ENCODE results near the gene MEAF6.
"Not testable (repeated sequence)": the region's sequence is repeated elsewhere in the genome, so short reads cannot be mapped to it uniquely, and the experiment has no call there.

The MEAF6 gene

GRCh38 chr1:37532418-37533156 is 18.0 kb upstream of the MEAF6 start:
- DNase-seq (ENCODE audit: low spot score); FAIRE-seq: not testable (repeated sequence)

GRCh38 chr1:37529888-37530287 is 15.3 kb upstream of the MEAF6 start:
- FAIRE-seq; DNase-seq (ENCODE audit: low spot score): not testable (repeated sequence)

- DNase-seq (ENCODE audit: low spot score) (no peak), FAIRE-seq (no peak)
Observed at GRCh38 chr1:37519613-37520012, 5.0 kb upstream of the MEAF6 start.

GRCh38 chr1:37518929-37519328 is 4.4 kb upstream of the MEAF6 start:
- not testable (repeated sequence) for DNase-seq (ENCODE audit: low spot score)

GRCh38 chr1:37518241-37518640 is 3.7 kb upstream of the MEAF6 start:
- not testable (repeated sequence) for FAIRE-seq

More at GRCh38 chr1:37518929-37519328, 4.4 kb upstream of the MEAF6 start:
- not testable (repeated sequence) for FAIRE-seq

GRCh38 chr1:37517569-37517968 is 3.0 kb upstream of the MEAF6 start:
- no peak for FAIRE-seq
- no peak for DNase-seq (ENCODE audit: low spot score)

More at GRCh38 chr1:37518241-37518640, 3.7 kb upstream of the MEAF6 start:
- not testable (repeated sequence) for DNase-seq (ENCODE audit: low spot score)

GRCh38 chr1:37515185-37516034 is 844 bp upstream of the MEAF6 start:
- DNase-seq (ENCODE audit: low spot score), result no peak
- no peak for FAIRE-seq

GRCh38 chr1:37513795-37514349 is 694 bp downstream of the MEAF6 start:
- FAIRE-seq (no peak), DNase-seq (ENCODE audit: low spot score) (peak; percentile 44)

GRCh38 chr1:37509181-37509580 is 5.4 kb downstream of the MEAF6 start:
- FAIRE-seq, result no peak

GRCh38 chr1:37506740-37507139 is 7.8 kb downstream of the MEAF6 start:
- FAIRE-seq (no peak), DNase-seq (ENCODE audit: low spot score) (no peak)

More at GRCh38 chr1:37509181-37509580, 5.4 kb downstream of the MEAF6 start:
- peak; percentile 25 for DNase-seq (ENCODE audit: low spot score)

GRCh38 chr1:37502791-37503190 is 11.8 kb downstream of the MEAF6 start:
- not testable (repeated sequence) for FAIRE-seq

GRCh38 chr1:37502104-37502503 is 12.5 kb downstream of the MEAF6 start:
- DNase-seq (ENCODE audit: low spot score) (no peak), FAIRE-seq (no peak)

More at GRCh38 chr1:37502791-37503190, 11.8 kb downstream of the MEAF6 start:
- not testable (repeated sequence) for DNase-seq (ENCODE audit: low spot score)

GRCh38 chr1:37501661-37502060 is 12.9 kb downstream of the MEAF6 start:
- FAIRE-seq (no peak), DNase-seq (ENCODE audit: low spot score) (no peak)

GRCh38 chr1:37498872-37499617 is 15.5 kb downstream of the MEAF6 start:
- no peak for DNase-seq (ENCODE audit: low spot score)
- no peak for FAIRE-seq

- FAIRE-seq (no peak), DNase-seq (ENCODE audit: low spot score) (no peak)
Observed at GRCh38 chr1:37497832-37498231, 16.7 kb downstream of the MEAF6 start.

GRCh38 chr1:37495875-37496274 is 18.7 kb downstream of the MEAF6 start:
- no peak for DNase-seq (ENCODE audit: low spot score)
- no peak for FAIRE-seq

- DNase-seq (ENCODE audit: low spot score) (no peak), FAIRE-seq (no peak)
Observed at GRCh38 chr1:37493336-37494098, 21.0 kb downstream of the MEAF6 start.

- no peak for DNase-seq (ENCODE audit: low spot score)
- FAIRE-seq, result no peak
Observed at GRCh38 chr1:37487619-37487984, 27.0 kb downstream of the MEAF6 start.

GRCh38 chr1:37486680-37487618 is 27.6 kb downstream of the MEAF6 start:
- no peak for FAIRE-seq

More at GRCh38 chr1:37486680-37487618, 27.6 kb downstream of the MEAF6 start:
- DNase-seq (ENCODE audit: low spot score), result peak; percentile 83
